ENCODE measurements around the gene RYR2.

The RYR2 gene

DNA sequence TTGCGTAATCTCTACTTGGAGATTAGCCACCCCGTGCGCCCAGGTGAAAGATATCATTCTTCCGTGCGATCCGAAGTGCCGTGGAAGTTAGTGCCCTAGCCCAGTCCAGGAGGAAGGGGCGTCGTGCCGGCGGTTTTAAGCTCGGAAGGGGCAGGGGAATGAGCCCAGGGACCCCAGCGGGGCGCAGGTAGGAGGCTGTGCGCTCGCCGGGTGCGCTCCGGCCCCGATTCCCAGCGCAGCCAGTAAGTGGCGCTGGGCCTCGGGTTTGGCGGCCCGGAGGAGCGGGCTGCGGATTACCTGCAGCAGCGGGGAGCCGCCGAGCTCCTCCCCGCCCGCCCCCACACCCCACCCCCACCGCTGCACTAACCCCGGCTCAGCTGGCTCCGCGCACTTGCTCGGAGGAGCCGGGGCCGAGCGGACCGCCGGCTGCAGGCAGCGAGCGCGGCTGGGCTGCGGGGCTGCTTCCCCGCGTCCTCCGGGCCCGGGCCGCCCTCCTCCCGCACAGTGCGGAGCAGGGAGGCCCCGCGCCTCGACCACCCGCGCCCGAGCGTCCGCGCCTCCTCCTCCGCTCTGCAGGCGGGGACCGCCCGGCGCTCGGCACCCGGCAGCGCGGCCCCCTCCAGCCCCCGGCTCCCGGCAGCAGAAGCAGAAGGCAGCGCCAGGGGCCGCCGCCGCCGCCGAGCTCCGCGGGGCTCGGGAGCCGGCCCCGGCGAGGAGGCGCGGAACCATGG lies at the start of gene RYR2:
Gene RYR2 (plus strand): TSS at position 390 of the 731 bp plus-strand sequence. CDS start 338 bp downstream, at position 728.
- DNase-seq (ENCODE audit: low read depth in 2 of 2) = no peak

DNA sequence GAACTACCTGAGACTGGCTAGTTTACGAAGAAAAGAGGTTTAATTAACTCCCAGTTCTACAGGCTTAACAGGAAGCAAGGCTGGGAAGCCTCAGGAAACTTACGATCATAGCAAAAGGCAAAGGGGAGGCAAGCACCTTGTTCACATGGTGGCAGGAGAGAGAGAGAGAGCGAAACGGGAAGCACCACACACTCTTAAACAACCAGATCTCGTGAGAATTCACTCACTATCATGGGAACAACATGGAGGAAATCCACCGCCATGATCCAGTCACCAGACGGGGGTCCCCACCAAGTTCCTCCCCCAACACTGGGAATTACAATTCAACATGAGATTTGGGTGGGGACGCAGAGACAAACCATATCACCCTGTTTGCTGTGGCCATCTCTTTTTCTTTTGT lies 49.5 kb upstream of the RYR2 start:
- DNase-seq (ENCODE audit: low read depth in 2 of 2) = no peak

DNA sequence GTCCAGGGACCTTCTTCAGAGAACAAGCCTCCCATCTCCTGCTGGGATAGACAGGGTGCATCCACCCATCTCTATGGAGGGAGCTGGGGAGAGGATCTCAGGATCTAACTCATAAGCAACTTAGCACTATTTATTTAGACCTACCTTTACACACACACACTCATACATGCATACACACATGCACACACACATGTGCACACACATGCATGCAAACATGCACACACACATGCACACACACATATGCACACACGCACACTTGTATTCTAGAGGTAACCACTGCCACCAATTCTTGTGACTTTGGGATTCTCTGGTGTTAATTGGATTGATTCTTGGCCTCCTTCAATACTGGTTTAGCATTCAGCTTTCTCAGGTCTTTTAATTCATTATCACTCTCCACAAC lies 47.5 kb upstream of the RYR2 start:
- no peak for DNase-seq (ENCODE audit: low read depth in 2 of 2)

DNA sequence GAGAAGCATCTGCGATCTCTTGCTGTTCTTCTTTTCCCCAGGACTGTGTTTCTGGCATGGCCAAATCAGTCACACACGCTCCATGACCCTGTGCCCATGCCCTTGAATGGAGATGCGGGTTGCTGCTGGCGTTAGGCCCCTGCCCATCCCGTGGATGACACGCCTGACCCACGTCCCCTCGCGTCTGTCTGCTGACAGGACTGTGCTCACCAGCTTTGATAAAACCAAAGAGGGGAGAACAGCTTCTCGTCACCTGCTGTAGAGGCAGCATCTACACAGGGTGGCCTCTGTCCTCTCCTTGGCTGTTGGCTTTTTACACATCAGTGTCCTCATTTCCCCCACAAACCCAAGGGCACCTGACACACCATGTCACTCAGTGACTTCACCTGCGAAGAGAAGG lies 44.6 kb upstream of the RYR2 start:
- no peak for DNase-seq (ENCODE audit: low read depth in 2 of 2)

DNA sequence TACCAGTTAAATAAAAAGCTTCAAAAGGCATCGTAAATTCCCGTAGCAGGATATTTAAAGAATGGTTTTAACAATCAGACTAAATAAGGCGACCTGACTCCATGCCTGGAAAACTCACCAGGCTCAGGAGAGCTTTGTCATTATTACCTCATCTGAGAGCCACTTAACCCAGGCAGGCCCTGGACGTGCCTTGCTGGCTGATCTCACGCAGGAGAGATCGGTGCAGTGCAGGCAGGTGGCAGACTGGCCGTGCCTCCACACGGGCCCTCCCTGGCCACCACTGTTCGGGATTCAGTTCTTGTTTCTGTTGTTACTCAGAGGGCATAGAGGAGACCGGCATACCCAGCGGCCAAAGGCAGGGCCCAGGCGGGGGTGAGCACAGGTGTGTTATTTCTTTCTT lies 44.1 kb upstream of the RYR2 start:
- no peak for DNase-seq (ENCODE audit: low read depth in 2 of 2)

DNA sequence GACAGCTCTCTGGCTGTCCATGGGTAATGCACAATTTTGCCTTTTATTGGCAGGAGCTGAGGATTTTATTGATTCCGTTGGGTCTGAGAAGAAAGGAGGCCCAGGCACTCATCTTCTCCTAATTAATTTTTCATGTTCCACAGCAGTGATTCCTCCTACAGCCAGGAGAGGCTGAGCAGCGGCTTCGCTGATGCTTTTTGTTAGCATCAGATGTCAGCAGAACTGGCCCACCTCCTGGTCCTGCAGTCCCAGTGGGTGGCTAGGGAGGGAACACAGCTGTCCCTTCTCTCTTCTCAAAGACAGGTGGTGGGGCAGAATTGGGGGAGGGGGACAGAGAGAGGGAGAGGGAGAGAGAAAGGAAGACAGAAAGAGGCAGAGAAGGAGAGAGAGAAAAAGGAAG lies 43.4 kb upstream of the RYR2 start:
- DNase-seq (ENCODE audit: low read depth in 2 of 2) = no peak

DNA sequence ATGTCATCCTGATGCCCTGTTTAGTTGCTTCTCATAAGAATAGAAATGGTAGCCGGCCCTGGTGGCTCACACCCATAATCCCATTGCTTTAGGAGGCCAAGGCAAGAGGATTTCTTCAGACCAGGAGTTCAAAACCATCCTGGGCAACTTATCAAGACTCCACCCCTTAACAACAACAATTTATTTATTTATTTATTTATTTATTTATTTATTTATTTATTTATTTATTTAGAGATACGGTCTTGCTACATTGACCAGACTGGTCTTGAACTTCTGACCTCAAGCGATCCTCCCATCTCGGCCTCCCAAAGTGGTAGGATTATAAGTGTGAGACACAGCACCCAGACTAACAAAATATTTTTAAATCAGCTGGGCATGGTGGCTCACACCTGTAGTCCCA lies 41.8 kb upstream of the RYR2 start:
- no peak for DNase-seq (ENCODE audit: low read depth in 2 of 2)

DNA sequence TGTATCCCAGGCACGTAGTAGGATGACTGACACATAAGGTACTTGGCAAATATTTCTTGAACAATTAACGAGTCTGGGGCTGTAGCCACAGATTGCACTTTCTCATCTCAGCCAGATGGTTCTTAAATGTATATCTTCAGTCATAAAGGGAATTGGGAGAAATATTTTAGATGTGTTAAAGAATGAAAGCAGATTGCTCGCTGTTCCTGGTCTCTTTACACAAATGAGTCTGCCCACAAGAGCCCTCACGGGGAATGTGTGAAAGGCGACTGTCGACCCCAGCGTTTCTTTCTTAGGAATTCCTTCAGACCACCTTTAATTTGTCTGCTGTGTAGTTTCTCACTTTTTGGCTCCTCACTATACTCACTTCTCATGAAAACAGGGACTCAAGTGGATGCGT lies 38.5 kb upstream of the RYR2 start:
- DNase-seq (ENCODE audit: low read depth in 2 of 2) = no peak

DNA sequence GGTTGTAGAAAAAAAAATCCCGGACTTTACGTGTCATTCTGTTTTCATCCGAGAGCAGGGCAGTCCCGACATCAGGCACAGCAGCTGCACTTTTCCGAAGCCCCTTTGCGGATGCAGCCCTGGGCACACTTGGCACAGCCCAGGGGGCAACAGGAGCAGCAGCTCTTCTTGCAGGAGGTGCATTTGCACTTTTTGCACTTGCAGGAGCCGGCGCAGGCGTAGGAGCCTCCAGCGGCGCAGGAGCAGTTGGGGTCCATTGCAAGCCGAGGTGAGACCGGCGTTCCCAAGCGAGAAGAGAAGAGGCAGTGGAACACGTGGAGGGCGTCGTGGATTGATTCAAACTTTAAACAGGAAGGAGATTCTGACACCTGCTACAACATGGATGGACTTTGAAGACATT lies 37.9 kb upstream of the RYR2 start, which contains the start of gene MT1HL1:
Gene MT1HL1 (minus strand): TSS at position 326 of the 400 bp plus-strand sequence. CDS start 69 bp downstream, at position 257.
- no peak for DNase-seq (ENCODE audit: low read depth in 2 of 2)

DNA sequence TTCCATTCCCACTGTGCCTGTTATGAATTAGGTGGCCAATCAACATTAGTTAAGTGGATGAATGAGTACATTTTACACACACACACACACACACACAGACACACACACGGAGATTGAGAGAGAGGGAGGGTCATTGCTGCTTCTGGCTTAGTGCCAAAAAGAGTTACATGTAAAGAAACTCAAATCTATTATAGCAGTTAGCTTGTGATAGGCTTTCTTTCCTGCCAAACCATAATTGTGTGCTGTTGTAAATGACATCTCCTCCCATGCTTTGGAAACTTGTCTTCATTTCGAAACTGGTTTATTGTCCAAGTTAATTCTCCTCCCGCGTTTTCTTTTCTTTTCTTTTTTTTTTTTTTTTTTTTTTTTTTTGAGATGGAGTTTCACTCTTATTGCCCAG lies 36.3 kb upstream of the RYR2 start:
- DNase-seq (ENCODE audit: low read depth in 2 of 2) = no peak

DNA sequence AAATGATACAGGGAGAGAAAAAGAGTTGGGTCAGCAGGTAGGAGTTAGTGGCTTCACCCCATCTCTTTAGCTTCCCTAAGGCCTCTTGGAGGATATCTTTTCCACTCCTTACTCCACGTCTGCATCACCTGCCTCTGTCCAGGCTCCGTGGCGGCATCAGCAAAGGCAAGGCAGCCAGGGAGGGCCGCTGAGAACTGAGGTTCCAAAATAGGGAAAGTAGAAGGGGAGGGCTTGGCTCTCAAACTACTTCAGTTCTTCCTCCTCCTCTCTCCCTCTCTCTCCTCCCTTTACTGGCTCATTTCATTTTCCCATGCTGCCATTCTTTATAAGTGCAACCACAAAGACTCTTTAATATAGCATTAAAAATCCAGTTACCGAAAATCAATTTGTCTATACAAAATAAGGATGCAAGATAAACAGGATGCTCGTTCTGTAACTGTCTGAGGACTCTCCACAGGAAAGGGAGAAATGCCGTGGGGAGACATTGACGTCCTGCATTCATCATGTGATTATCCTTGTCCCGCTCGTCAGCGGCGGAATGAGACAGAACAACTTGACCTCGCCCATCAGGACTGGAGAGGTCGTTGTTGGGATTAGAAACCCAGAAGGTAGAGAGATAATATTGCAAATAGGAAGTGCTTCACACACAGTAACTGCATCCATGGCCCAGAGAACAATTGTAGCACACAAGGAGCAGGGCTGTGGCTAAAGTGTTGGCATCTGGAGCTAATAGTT lies 34.7 kb upstream of the RYR2 start:
- DNase-seq (ENCODE audit: low read depth in 2 of 2) = no peak

DNA sequence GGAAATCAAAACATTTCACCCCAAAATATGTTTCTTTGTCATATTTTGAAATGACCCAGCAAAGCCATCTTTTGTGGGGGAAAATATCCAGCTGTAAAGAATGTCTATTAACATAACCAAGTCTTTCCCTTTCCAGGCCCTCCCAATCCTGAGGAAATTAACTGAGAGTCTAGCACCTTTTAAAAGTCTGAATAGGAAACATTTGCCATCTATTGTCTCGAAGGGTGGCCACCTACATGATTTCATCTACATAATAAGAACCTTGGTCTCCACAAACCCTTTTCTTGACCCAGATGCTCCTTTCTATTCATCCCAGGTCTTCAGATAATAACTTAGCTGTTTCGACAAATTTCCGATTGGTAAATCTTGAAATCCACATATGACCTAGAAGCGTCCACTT lies 32.4 kb upstream of the RYR2 start:
- no peak for DNase-seq (ENCODE audit: low read depth in 2 of 2)

DNA sequence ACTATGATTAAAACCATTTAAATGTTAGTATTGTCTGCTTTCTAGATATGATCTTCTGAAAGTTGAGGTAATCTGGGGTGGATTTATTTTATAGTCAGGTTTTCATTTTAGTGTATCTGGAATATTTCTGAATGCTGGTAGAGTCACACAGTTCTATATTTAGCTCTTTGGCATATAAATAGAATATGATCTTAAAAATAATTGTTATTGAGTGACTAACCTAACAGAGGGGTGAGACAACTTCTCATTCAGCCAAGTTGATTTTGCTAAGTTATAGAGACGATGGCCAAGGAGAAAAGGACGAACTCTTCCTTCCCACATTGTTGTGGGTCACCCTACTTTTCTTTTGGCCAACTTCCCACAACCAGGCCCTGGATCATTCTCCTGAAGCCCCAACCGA lies 30.6 kb upstream of the RYR2 start:
- DNase-seq (ENCODE audit: low read depth in 2 of 2) = no peak

DNA sequence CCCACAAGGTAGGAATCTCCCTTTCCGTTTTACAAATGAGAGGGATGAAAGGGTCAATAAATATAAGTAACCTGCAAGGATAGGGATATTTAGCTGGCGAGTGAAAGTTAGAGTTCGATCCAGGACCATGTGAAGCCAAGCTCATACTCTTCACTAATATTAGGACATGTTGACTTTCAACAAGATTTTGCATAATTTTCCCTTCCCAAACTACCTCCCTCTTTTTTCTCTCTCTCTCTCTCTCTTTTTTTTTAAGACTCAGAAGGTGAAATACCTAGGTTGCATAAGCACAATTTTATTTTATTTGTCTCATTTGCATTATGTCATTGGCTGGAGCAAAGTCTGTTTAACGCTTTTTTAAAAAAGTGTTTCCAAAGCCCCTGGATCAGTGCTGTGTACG lies 29.6 kb upstream of the RYR2 start:
- DNase-seq (ENCODE audit: low read depth in 2 of 2) = no peak

DNA sequence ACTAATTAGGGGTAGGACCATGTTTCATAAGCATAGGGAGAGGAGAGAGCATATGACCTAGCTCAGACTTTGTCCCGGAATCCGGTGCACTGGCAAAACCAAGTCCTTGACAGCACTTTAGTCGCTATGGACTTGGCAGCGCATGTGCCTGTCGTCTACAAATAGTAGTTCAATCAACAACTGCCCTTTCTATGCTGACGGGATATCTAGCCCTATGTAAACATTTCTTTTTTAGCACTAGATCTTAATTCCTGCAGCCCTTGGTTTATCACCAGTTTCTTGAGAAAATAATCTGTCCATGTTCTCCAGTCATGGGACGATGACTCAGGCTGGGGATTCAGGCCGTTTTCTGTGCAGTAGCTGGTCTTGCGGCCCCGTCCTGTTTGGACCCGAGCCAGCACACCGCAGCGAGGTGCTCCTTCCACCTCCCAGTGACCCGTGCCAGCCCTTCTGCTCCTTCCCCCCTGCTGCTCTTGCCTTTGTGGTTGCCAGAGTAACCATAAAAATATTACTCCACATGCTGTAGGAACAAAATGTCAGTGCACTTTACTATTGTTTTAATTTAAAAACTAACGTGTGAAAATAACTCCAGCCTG lies 29.1 kb upstream of the RYR2 start:
- DNase-seq (ENCODE audit: low read depth in 2 of 2) = no peak

DNA sequence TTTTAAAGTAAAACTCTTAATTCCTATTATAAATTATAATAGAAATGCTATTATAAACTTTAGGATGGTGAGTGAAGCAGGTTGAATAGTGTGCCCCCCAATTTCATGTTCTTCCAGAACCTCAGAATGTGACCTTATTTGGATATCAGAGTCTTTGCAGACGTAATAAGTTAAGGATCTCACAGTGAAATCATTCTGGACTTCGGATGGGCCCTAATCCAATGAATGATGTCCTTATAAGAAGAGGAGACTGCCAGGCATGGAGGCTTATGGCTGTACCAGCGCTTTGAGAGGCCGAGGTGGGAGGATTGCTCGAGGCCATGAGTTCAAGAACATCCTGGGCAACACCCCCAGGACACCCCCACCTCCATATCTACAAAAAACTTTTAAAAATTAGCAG lies 28.4 kb upstream of the RYR2 start:
- no peak for DNase-seq (ENCODE audit: low read depth in 2 of 2)

DNA sequence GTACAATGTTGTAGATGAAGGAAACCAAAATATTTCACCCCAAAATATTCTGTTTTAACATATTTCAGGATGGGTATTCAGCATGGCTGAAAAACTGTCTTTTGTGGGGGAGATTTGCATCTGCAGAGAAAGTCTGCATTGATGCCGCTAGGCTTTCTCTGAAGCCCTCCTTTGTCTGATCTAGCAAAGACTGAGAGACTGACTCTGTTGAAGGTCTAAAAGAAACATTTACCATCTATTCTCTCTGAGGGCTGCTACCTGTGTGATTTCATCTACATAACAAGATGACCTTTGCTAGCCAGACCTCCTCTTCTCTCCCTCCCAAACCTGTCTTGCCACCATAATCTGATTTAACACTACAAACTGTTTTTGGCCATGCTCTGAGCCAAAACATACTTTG lies 25.4 kb upstream of the RYR2 start:
- no peak for DNase-seq (ENCODE audit: low read depth in 2 of 2)

DNA sequence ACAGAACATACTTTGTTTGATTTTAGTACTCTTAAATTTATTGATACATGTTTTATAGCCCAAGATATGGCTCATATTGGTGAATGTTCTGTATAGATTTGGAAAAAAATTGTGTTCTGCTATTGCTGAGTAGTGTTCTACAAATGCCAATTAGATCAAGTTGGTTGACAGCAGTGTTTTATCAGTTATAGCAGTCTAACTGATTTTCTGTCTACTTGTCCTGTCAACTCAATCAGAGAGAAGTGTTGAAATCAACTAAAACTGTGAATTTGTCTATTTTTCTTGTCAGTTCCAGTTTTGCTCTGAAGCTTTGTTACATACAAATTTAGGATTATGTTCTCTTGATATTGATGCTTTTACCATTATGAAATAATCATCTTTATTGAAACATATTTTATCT lies 23.1 kb upstream of the RYR2 start:
- no peak for DNase-seq (ENCODE audit: low read depth in 2 of 2)

DNA sequence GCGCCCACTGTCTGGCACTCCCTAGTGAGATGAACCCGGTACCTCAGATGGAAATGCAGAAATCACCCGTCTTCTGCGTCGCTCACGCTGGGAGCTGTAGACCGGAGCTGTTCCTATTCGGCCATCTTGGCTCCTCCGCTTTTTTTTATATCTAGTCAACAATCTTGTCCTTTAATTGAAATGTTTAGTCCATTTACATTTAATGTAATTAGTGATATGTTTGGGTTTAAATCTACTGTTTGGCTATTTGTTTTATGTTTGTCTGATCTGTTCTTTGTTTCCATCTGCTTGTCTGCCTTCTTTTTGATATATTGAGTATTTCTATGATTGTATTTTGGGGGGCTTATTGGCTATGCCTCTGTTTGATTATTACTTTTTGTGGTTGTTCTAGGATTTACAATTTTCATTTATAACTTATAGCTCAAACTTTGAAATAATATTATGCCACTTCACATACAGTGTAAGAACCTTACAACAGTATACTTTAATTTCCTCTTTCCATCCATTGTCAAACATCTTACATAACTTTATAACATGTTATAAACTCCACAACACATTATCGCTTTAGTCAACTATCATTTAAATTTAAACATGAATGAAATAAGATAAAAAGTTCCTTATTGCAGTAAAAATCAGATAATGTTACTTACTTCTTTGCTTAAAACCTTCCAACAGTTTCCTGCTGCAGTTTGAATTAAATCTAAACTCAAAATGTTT lies 16.5 kb upstream of the RYR2 start:
- no peak for DNase-seq (ENCODE audit: low read depth in 2 of 2)

DNA sequence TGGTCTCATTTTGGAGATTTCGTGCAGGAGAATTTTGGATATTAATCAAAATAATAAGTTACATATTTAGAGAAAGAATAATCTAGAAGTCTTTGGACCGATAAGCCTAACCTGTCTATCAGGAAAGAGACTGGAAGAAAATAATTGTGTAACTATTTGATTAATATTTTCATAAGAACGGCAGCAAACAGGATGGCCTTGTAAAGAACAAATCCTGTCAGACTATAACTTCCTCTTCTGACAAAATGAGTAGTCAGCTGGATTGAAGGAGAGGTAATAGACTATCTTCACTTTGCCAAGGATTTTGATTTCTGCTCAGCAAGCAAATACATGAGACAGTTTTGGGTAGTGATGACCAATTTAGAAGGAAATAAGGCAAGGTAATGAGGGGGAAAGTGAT lies 12.7 kb upstream of the RYR2 start:
- no peak for DNase-seq (ENCODE audit: low read depth in 2 of 2)

DNA sequence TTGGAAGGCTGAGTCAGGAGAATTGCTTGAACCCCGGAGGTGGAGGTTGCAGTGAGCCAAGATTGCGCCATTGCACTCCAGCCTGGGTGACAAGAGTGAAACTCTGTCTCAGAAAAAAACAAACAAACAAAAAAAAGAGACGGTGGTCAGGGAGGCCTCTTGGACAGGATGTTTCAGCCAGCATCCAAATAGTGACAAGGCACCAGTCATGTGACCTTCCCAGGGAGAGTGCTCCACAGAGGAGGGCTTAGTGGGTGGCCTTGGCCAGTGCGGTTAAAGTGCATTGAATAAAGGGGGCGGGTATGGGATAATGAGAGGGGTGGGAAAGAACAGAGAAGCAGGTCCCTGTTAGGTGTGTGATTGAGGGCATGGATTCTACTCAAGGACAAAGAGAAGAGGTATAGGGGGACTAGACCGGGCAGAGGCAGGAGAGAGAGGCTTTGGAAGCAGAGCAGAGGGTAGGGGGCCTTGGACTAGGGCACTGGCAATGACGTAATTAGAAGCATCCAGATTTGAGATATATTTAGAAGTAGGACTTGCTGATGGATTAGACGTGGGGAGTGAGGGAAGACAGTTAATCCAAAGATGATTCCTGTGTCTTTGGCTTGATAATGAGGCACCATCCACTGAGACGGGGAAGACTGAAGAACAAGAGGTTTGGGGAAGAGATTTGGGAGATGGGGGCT lies 12.0 kb upstream of the RYR2 start:
- DNase-seq (ENCODE audit: low read depth in 2 of 2) = no peak

DNA sequence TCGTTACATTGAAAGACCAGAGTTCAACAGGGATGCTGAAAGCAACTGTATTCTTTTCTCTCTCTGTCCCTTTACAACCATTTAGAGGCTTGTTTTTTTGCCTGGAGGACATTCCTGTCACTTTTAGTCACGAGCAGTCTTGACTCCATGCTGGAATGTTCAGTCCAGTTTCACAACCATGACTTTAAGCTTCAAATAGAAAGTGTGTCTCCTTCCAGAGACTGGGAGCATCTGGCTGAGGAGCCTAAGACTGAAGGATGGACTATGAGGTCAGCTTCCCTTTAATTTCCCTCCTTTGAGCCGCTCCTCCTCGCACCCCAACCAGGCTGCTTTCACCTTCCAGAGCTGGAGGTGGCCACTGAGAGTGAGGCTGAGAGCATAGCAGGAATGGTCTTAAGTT lies 10.5 kb upstream of the RYR2 start:
- DNase-seq (ENCODE audit: low read depth in 2 of 2) = no peak

Data from stimulated activated CD8-positive, alpha-beta memory T cell treated with anti-CD3 and anti-CD28 coated beads, Interleukin-7, amount 100 ng/mL, for 4 hours (primary cell).